ENCODE measurements around the gene ZNF540.
"Not testable (repeated sequence)": the region's sequence is repeated elsewhere in the genome, so short reads cannot be mapped to it uniquely, and the experiment has no call there.

Gene ZNF540
- total RNA-seq = 15.4 to 17.7 reads per million in 2 donors

DNA sequence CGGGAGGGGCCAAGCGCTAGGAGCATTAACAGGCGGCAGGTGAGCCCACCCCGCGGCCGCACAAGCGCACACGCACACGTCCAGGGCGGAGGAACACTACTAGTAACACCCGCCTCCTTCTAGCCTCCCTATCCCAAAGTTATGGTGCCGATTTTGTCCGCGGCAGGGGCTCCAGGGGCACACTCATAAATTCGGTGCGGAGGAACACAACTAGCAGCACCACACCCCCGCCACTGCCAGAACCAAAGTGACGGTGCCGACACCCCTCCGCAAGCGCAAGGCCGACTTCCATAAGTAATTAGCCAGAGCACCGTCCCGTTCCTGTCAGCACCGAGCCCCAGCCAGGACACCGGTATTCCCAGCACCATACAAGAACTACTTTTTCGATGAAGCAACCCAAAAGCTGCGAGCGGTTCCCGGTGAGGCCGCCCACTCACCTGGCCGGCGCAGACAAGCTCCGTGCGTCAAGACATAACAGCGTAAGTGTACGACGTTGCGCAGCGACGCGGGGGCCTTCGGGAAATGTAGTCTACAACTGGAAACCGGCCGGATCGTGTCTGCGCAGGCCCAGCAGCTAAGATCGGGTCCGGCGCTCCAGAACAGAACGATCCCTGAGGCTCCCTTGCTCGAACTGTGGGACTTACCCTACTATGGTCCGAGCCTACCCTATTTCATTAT lies at the start of gene ZNF540, which contains the start of gene ZNF571:
TSS of gene ZNF540 (plus strand) at position 573 of the 678 bp plus-strand sequence. CDS start 3,572 bp downstream, outside the sequence.
TSS of gene ZNF571 (minus strand) at position 489 of the 678 bp plus-strand sequence. CDS start 8,116 bp downstream, outside the sequence.
- peak; percentile 85 for DNase-seq

DNA sequence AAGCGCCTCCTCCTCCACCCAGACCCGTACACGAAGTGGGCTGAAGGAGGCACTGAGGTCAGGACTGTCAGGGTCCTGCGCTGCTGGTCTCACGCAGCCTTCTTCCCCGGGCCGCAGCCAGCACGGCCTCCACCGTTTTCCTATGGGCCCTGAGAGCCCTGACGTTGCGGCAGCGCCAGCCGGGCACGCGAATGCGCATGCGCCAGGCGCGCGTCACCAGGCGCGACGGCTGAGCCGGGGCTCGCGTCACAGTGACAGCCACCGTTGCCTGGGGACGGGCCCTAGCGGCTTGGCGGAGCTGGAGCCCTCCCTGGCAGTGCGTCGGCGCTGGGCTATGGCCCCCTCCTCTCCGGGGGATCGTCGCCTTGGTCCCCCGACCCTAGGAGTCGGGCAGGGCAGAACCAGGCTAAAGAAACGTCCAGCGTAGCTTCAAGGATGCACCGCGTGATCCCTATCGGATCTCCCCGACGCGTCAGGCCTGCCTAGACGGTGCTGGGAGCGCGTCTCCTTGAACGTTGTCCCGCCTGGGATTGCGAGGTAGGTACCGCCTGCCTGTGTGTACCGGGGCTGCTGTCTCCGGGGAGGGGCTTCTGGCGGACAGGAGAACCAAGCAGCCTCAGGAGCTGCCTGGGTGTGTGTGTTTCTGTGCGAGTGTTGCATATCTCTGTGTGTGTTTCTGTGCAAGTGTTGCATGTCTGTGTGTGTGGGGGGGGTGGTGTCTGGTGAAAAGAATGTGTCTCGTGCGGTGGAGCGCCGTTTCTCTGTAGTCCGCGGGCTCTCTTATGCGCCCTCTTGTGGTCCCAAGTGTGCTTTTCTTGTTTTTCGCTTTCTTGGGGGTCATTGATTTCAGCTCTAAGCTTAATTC lies 43.3 kb upstream of the ZNF540 start:
- peak; percentile 24 for DNase-seq

DNA sequence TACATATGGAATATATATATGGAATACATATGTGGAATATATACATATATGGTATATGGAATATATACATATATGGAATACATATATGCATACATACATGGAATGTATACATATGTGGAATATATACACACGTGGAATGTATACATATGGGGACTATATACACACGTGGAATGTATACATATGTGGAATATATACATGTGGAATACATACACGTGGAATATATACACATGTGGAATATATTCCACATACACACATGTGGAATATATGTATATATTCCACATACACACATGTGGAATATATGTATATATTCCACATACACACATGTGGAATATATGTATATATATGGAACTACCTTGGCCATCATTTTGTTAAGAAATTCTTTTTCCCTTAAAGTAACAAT lies 31.2 kb upstream of the ZNF540 start:
- DNase-seq = no peak

DNA sequence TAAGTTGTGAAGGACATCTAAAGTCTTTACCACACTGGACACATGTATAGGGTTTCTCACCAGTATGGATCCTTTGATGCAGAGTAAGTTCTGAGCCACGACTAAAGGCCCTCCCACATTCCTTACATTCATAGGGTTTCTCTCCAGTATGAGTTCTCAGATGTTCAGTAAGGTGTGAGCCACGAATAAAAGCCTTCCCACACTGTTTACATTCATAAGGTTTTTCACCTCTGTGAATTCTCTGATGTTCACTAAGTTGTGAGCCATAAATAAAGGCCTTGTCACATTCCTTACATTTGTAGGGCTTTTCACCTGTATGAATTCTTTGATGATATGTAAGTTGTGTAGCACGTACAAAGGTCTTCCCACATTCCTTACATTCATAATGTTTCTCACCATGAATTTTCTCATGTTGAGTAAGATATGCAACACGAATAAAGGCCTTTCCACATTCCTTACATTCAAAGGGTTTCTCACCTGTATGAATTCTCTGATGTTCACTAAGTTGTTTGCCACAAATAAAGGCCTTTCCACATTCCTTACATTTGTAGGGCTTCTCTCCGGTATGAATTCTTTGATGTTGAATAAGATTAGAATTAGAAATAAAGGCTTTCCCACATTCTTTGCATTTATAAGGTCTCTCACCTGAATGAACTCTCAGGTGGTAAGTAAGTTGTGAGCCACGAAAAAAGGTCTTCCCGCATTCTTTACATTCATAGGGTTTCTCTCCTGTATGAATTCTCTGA lies 29.9 kb upstream of the ZNF540 start:
- DNase-seq = no peak

DNA sequence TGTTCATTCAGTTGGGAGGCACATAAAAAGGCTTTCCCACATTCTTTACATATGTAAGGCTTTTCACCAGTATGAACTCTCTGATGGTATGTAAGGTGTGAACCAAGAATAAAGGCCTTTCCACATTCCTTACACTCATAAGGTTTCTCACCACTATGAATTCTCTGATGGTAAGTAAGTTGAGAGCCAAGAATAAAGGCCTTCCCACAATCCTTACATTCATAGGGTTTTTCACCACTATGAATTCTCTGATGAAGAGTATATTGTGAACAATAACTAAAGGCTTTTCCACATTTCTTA lies 29.4 kb upstream of the ZNF540 start:
- no peak for DNase-seq

DNA sequence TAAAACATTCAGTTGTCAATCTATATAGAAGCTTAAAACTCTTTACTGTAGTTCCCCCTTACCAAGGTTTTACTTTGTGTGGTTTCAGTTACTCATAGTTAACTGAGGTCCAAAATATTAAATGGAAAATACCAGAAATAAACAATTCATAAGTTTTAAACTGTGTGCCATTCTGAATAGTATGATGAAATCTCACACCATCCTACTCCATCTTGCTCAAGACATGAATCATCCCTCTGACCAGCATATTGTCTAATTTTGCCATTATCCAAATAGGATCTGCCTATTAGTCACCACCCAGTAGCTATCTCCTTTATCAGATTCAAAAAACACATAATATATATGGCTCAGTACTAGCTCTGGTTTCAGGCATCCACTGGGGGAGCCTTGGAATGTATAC lies 22.5 kb upstream of the ZNF540 start:
- no peak for DNase-seq

DNA sequence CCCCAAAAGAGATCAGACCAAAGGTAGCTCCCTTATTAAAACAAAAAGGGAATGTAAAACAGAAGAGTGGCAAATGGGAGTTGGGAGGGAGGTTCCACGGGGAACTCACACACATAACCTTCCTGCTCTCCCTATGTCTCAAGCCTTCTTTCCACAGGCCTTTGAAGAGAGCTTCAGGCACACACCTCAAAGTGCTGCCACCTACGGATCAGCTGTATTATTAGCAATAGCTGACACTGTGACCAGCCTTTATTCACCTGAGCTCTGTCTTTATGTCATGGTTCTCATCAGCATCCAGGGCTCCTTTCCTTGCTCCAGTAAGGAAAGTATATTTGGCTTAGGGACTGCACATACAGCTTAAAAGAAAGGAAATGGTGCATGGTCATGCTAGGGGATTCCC lies 11.3 kb upstream of the ZNF540 start:
- no peak for DNase-seq

DNA sequence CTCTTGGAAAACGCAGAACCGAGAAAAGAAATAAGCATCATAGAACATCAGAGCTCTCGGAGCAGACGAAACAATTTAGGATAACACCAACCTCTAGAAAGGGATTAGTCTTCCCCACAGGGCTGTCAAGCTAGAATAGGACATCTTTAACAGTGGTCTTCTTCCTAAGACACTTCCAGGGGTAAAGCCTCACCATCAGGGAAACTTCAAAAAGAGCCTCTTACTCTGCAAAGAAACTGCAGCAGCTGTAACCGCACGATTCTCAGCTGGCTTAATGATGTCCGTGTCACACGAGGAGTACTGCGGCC lies 726 bp upstream of the ZNF540 start:
- DNase-seq = peak; percentile 32

DNA sequence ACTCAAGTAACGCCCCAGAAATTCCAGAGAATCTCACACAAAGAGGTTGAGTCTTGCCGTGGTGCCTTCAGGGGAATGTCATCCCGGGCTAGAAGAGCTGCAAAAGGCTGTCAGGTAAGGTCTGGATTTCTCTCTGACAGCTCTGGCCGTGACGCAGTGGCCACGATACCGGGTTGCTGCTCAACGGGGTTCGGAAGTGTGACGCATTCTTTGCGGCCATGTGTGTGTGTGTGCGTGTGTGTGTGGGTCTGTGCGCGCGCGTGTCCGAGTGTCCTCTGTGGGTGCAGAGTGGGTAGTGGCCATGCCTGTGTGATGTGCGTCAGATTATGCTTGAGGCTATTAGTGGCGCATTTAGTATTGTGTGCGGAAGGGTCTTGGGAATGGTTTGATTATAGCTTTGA lies 306 bp downstream of the ZNF540 start:
- DNase-seq = peak; percentile 51

DNA sequence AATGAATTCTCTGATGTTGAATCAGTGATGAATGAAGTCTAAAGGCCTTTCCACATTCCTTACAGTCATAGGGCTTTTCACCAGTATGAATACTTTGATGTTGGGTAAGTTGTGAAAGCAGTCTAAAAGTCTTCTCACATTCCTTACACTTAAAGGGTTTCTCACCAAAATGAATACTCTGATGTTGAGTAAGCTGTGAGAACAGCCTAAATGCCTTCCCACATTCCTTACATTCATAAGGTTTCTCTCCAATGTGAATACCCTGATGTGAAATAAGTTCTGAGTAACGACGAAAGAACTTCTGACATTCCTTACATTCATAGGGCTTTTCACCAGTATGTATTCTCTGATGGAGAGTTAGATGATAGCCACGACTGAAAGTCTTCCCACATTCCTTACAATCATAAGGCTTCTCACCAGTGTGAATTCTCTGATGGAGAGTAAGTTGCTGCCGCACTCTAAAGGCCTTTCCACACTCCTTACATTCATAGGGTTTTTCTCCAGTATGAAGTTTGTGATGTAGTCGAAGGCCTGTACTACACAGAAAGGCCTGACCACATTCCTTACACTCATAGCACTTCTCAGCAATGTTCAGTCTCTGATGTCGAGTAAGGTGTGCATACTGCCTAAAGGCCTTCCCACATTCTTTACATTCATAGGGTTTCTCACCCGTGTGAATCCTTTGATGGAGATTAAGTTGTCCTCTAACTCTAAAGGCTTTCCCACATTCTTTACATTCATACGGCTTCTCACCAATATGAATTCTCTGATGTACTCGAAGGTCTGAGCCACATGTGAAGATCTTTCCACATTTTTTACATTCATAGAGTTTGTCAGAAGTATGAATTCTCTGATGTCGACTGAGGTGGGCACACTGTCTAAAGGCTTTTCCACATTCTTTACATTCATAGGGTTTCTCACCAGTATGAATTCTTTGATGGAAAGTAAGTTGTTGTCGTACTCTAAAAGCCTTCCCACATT lies 40.7 kb downstream of the ZNF540 start:
- no peak for DNase-seq

DNA sequence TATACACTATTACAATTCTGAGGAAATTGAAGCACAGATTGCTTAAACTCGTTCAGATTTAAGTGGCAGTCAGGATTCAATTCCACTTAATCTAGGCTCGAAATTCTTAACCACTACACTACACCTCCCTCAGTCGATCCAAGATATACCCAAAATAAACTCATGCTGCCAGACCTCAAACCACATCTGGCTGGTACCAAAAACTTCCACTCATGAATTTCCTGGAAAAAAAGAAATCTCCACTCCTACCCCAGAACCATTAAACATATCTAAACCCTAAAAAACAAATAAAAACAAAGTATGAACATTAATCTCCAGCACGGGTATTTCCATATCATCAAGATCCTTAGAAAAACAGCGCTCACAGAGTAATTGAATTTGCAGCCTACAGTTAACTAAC lies 59.4 kb downstream of the ZNF540 start:
- no peak for DNase-seq

DNA sequence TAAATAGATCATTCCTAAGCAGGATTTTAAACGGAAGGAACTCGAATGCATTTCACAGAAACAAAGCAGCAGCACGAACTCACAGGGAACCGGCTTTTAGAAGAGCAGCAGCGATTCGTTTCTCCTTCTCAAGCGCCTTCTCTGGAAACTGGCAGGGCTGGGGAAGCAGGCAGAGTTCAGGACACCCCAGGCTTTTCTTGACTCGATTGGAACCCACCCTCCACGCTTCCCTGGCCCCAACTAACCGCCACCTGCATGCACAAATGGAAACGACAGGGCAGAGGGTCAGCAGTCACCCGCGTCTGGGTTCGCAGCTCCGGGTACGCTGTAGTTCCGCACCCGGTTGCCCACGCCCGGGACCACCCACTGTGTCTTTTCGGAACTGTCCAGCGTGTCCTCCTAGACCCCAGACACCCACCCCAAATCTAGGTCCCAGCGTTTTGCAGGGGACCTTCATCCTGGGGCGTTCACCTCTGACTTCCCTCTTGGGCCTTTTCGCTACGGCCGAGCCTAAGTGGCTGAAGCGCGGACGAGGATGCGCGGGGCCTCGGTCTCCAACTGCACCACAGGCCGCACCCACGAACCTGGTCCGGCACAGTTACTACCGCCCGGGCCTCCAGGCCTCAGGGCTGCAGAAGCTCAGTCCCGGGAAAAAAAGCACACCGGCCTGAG lies 60.1 kb downstream of the ZNF540 start:
- peak; percentile 2 for DNase-seq

DNA sequence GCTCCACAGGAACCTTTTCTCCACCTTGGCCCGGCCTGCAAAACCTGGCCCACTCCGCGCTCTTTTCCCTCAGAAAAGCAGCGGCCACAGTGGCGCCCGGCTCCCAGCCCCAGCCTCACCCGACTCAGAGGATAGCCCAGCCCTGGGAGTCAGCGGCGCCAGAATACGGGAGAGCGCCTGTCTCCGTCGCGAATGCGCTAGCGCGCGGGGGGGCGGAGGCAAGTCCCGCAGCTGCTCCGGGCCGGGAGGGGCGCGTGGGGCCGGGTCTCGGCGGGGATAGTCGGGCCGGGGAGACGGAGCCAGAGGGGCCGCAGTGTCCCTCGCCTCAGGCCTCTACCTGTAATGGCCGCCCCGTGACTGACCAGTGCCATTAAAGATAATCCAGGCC lies 60.6 kb downstream of the ZNF540 start, which contains the start of gene ZFP30:
TSS of gene ZFP30 (minus strand) at position 165 of the 388 bp plus-strand sequence. CDS start 7,643 bp downstream, outside the sequence.
- DNase-seq = peak; percentile 72

DNA sequence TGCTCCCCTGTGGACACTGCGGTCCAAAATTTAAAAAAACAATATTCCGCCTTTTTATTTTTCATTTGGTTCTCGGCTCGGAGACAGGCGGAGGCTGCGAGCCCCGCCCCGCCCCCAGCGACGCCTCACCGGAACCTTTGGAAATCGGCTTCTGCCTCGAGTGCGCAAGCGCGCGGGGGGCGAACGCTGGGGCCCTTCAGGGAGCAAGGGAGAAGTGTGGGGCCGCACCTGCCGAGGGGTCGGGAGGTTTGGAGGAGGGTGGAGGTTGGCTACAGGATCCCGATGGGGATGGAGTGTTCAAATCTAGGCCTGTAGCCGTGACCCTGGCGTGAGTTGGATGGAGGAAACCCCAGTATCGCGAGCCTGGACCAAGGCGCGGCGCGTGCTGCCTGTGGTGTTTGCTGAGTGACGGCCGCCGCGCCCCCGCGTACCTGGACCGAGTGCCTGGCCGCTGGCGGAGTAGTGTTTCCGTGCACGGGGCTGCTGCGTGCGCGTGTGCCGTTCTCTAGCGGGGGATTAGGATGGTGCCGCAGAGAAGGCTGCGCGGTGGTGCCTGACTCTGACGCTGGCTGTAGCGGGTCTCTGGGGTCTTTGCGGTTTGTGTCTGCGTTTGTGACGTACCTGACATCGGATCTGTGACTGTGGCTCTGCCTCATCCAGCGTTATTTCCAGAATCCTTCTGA lies 61.2 kb downstream of the ZNF540 start:
- DNase-seq = peak; percentile 74

DNA sequence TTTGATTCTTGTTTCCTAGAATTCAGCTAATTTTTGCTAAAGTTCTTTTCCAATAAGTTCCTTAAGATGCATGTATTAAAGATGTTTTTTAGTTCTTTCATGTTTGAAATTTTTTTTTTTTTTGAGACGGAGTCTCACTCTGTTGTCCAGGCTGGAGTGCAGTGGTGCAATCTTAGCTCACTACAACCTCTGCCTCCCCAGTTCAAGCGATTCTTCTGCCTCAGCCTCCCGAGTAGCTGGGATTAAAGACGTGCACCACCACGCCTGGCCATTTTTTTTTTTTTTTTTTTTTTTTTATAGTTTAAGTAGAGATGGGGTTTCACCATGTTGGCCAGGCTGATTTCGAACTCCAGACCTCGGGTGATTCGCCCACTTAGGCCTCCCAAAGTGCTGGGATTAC lies 62.5 kb downstream of the ZNF540 start:
- not testable (repeated sequence) for DNase-seq
